Fibroblast of skin of left quadriceps (primary cell): ENCODE data around the gene CAPN15.

ENCODE experiments used
- DNase-seq, 2 experiments: peaks; one replicate each; pipeline ENCODE4 v3.0.0-alpha.2; 2013; ENCODE audit warnings: low read depth in 2 of 2

The CAPN15 gene

GRCh38 chr16:544517-544916, 17.0 kb downstream of the CAPN15 start:
- DNase-seq: no peak

- no peak for DNase-seq
Observed at GRCh38 chr16:546909-547770, 19.6 kb downstream of the CAPN15 start.

- DNase-seq: no peak
Observed at GRCh38 chr16:548586-548985, 21.1 kb downstream of the CAPN15 start.

GRCh38 chr16:549544-550263, 22.2 kb downstream of the CAPN15 start:
- DNase-seq: no peak

- no peak for DNase-seq
Observed at GRCh38 chr16:551210-551609, 23.7 kb downstream of the CAPN15 start.

GRCh38 chr16:552171-552570, 24.7 kb downstream of the CAPN15 start:
- no peak for DNase-seq

GRCh38 chr16:553601-554296, 26.2 kb downstream of the CAPN15 start:
- DNase-seq: no peak

GRCh38 chr16:554297-554621, 26.7 kb downstream of the CAPN15 start:
- DNase-seq: no peak

GRCh38 chr16:554640-555365, 27.3 kb downstream of the CAPN15 start:
- no peak for DNase-seq

GRCh38 chr16:555528-556473, 28.3 kb downstream of the CAPN15 start:
- no peak for DNase-seq

- no peak for DNase-seq
Observed at GRCh38 chr16:556474-557173, 29.1 kb downstream of the CAPN15 start.

- DNase-seq: no peak
Observed at GRCh38 chr16:557463-558297, 30.2 kb downstream of the CAPN15 start.

- no peak for DNase-seq
Observed at GRCh38 chr16:558298-559020, 30.9 kb downstream of the CAPN15 start.

GRCh38 chr16:559021-559380, 31.5 kb downstream of the CAPN15 start:
- no peak for DNase-seq

GRCh38 chr16:559411-560203, 32.1 kb downstream of the CAPN15 start:
- DNase-seq: no peak

- no peak for DNase-seq
Observed at GRCh38 chr16:560204-560700, 32.7 kb downstream of the CAPN15 start, which contains the start of gene PRR35. Gene PRR35, plus strand, starts transcription at chr16:560394. Its CDS starts 2,901 bp downstream, at chr16:563295.

GRCh38 chr16:560701-561412, 33.3 kb downstream of the CAPN15 start:
- no peak for DNase-seq
